Measurements from ENCODE around the gene KCNIP4. TPM values are rescaled to one million over a fixed set of nuclear protein-coding genes. Genes with fewer than 3 reads are reported as not detected.

KCNIP4 gene
- total RNA-seq, 4 donors from 2014 or later: 2.5 TPM; not detected in 2

- peaks cover 8% of the 10 kb centered on the region for H3K27me3 ChIP-seq
- 73 to 79% methylated on average over 2 of the region's 2 CpGs for WGBS, 2 donors (ENCODE audit: low coverage in 1 of 2)
These were observed 961.4 kb downstream of the KCNIP4 start for GRCh38 chr4:20987191-20987590.

GRCh38 chr4:20984576-20984836 lies 964.1 kb downstream of the KCNIP4 start:
- H3K36me3 ChIP-seq: no peaks in the 10 kb centered on the region
- 41% methylated on average over 13 of the region's 13 CpGs; no CpG with 5 or more reads in 1 of the 2 donors for WGBS, 2 donors (ENCODE audit: low coverage in 1 of 2)
- peaks cover 8% of the 10 kb centered on the region for H3K27me3 ChIP-seq
- no peaks in the 10 kb centered on the region for H3K9me3 ChIP-seq
- intact Hi-C loops (cut with DNase I; ENCODE audit: low total_unique reads) (no loop called here), in situ Hi-C loops (cut with MboI; ENCODE audit: low pct_ligation_motif_present in 1 of 4, low pct_unique_long_range_greater_than_20kb in 1 of 4, low sequenced_read_pairs in 3 of 4) (no loop called here)
- H3K27ac ChIP-seq: peak overlapping the region in 2 of 4 donors; percentile 65
- peak overlapping the region in 3 of 4 donors; percentile 14 to 39 (median 27) for H3K4me3 ChIP-seq
- H3K4me1 ChIP-seq: peaks cover 0 to 11% (median 10%) of the 10 kb centered on the region in 4 donors
- no peak for TF ChIP-seq POLR2A (IDR thresholded peaks at IDR 0.05)
- peak; percentile 11 for DNase-seq

More at GRCh38 chr4:20987191-20987590, 961.4 kb downstream of the KCNIP4 start:
- TF ChIP-seq EP300 (IDR thresholded peaks at IDR 0.05; ENCODE audit: low read depth) (no peak), POLR2A (IDR thresholded peaks at IDR 0.05) (no peak), CTCF (IDR thresholded peaks at IDR 0.05) (no peak), POLR2AphosphoS5 (IDR thresholded peaks at IDR 0.05) (no peak)
- H3K27ac ChIP-seq: no peak overlapping the region
- H3K4me3 ChIP-seq: no peak overlapping the region
- intact Hi-C loops (cut with DNase I; ENCODE audit: low total_unique reads): no loop called here
- peaks cover 0 to 11% (median 10%) of the 10 kb centered on the region in 4 donors for H3K4me1 ChIP-seq
- H3K9me3 ChIP-seq: no peaks in the 10 kb centered on the region
- no peaks in the 10 kb centered on the region for H3K36me3 ChIP-seq
- in situ Hi-C loops (cut with MboI; ENCODE audit: low pct_ligation_motif_present in 1 of 4, low pct_unique_long_range_greater_than_20kb in 1 of 4, low sequenced_read_pairs in 3 of 4): no loop called here
- no peak for DNase-seq

- peaks cover 0 to 11% (median 10%) of the 10 kb centered on the region in 4 donors for H3K4me1 ChIP-seq
- peak; percentile 14 for DNase-seq
- no peaks in the 10 kb centered on the region for H3K36me3 ChIP-seq
- no peak for TF ChIP-seq CTCF (IDR thresholded peaks at IDR 0.05)
- no peak for TF ChIP-seq POLR2AphosphoS5 (IDR thresholded peaks at IDR 0.05)
- TF ChIP-seq POLR2A (IDR thresholded peaks at IDR 0.05): no peak
- no peak for TF ChIP-seq EP300 (IDR thresholded peaks at IDR 0.05; ENCODE audit: low read depth)
- H3K9me3 ChIP-seq: no peaks in the 10 kb centered on the region
- peaks cover 8% of the 10 kb centered on the region for H3K27me3 ChIP-seq
- in situ Hi-C loops (cut with MboI; ENCODE audit: low pct_ligation_motif_present in 1 of 4, low pct_unique_long_range_greater_than_20kb in 1 of 4, low sequenced_read_pairs in 3 of 4): no loop called here
- H3K27ac ChIP-seq: peak overlapping the region in 3 of 4 donors; percentile 39 to 65 (median 65)
- H3K4me3 ChIP-seq: peak overlapping the region; percentile 6 to 39 (median 20)
- intact Hi-C loops (cut with DNase I; ENCODE audit: low total_unique reads): no loop called here
- whole genome bisulfite sequencing, 2 donors (ENCODE audit: low coverage in 1 of 2): 22 to 40% methylated on average over 2 to 15 of the region's 31 CpGs
These were observed 964.6 kb downstream of the KCNIP4 start for GRCh38 chr4:20983763-20984575.

GRCh38 chr4:20982544-20982943 lies 966.0 kb downstream of the KCNIP4 start:
- Histone ChIP-seq H3K4me1 (peaks cover 0 to 11% (median 10%) of the 10 kb centered on the region in 4 donors), H3K27ac (no peak overlapping the region), H3K36me3 (no peaks in the 10 kb centered on the region), H3K4me3 (no peak overlapping the region), H3K9me3 (no peaks in the 10 kb centered on the region), H3K27me3 (peaks cover 8% of the 10 kb centered on the region)
- in situ Hi-C loops (cut with MboI; ENCODE audit: low pct_ligation_motif_present in 1 of 4, low pct_unique_long_range_greater_than_20kb in 1 of 4, low sequenced_read_pairs in 3 of 4): no loop called here
- intact Hi-C loops (cut with DNase I; ENCODE audit: low total_unique reads): no loop called here
- no peak for DNase-seq
- 72 to 74% methylated on average over 3 of the region's 3 CpGs for WGBS, 2 donors (ENCODE audit: low coverage in 1 of 2)
- TF ChIP-seq POLR2A (IDR thresholded peaks at IDR 0.05): no peak
- TF ChIP-seq CTCF (IDR thresholded peaks at IDR 0.05): no peak
- TF ChIP-seq EP300 (IDR thresholded peaks at IDR 0.05; ENCODE audit: low read depth): no peak
- no peak for TF ChIP-seq POLR2AphosphoS5 (IDR thresholded peaks at IDR 0.05)

All from transverse colon (tissue), 4 donors.